ENCODE results near the gene LRRC75A. TPM values are rescaled to one million over a fixed set of nuclear protein-coding genes. Genes with fewer than 3 reads are reported as not detected.
A peak's percentile ranks its signal among the peaks of the same experiment; 100 is the strongest.

LRRC75A gene
- total RNA-seq, 1 experiment from 2014 or later, result 22.9 TPM

DNA sequence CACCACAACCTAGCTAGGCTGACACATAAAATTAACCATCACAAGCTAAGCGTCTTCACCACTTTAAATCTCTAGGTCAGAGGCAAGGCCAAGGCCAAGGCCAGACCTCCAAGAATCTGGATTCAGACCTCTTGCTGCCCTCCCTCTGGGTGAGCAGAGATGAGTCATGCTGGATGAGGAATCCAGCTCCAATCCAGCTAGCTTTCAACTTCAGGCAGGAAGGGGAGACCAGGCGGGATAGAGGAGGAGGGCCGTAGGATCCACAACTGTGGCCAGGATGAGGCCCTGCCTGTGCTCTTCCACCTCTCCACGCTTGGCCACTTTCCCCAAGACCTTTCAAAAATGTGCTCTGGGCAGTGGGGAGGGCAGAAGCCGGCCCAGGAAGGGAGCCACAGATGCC is 14.7 kb downstream of the LRRC75A start:
- ATAC-seq (peak; percentile 61), DNase-seq (ENCODE audit: low spot score) (no peak)
- TF ChIP-seq, protein P1, sequence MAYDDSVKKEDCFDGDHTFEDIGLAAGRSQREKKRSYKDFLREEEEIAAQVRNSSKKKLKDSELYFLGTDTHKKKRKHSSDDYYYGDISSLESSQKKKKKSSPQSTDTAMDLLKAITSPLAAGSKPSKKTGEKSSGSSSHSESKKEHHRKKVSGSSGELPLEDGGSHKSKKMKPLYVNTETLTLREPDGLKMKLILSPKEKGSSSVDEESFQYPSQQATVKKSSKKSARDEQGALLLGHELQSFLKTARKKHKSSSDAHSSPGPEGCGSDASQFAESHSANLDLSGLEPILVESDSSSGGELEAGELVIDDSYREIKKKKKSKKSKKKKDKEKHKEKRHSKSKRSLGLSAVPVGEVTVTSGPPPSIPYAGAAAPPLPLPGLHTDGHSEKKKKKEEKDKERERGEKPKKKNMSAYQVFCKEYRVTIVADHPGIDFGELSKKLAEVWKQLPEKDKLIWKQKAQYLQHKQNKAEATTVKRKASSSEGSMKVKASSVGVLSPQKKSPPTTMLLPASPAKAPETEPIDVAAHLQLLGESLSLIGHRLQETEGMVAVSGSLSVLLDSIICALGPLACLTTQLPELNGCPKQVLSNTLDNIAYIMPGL (CRISPR knock-in tag; IDR thresholded peaks at IDR 0.05), result no peak
- peak; percentile 89; the same call in 1 of the 2 replicates for TF ChIP-seq ZNF121 (CRISPR knock-in tag; IDR thresholded peaks at IDR 0.05)
- Mint-ChIP-seq H3K4me3 (no peak overlapping the region), H3K27ac (no peak overlapping the region; the same call in 1 of the 2 replicates), H3K4me1 (peaks cover 52% of the 10 kb centered on the region), H3K27me3 (ENCODE audit: low read depth) (no peaks in the 10 kb centered on the region), H3K9me3 (no peaks in the 10 kb centered on the region), H3K36me3 (no peaks in the 10 kb centered on the region; the same call in 1 of the 2 replicates)
- CTCF ChIA-PET, result interaction anchor here (1.3 to 1.7 kb wide), 4 partner anchors 16 to 44 kb away, joined by 3 to 7 read pairs (median 5); no protein-coding TSS in a partner anchor
- POLR2A ChIA-PET, result no interaction called here

DNA sequence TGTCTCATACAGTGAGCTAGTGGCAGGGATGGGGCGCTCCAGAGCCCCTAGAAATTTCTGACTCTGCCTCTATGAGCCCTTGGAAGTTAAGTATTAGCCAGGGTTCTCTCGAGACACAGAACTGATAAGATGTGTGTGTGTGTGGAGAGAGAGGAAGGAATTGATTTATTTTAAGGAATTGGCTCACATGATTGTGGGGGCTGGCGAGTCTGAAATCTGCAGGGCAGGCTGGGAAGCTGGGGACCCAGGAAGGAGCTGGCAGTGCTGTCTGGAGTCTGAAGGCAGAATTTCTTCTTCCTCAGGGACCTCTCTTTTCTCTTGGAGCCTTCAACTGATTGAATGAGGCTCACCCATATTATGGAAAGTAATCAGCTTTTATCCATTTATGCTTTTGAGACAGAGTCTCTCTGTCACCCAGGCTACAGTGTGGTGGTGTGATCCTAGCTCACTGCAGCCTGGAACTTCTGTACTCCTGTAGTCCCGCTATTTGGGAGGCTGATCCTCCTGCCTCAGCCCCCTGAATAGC is 16.8 kb downstream of the LRRC75A start:
- Mint-ChIP-seq H3K36me3 (no peaks in the 10 kb centered on the region; the same call in 1 of the 2 replicates), H3K4me3 (no peak overlapping the region), H3K4me1 (peaks cover 51% of the 10 kb centered on the region), H3K27ac (no peak overlapping the region), H3K9me3 (no peaks in the 10 kb centered on the region), H3K27me3 (ENCODE audit: low read depth) (no peaks in the 10 kb centered on the region)
- ChIA-PET CTCF (interaction anchor here (0.7 to 1.8 kb wide), 5 partner anchors 15 to 62 kb away, joined by 3 to 5 read pairs (median 3); partner anchors contain the start of gene LRRC75A), POLR2A (no interaction called here)
- no peak for ATAC-seq
- no peak for DNase-seq (ENCODE audit: low spot score)
- TF ChIP-seq, protein P2, sequence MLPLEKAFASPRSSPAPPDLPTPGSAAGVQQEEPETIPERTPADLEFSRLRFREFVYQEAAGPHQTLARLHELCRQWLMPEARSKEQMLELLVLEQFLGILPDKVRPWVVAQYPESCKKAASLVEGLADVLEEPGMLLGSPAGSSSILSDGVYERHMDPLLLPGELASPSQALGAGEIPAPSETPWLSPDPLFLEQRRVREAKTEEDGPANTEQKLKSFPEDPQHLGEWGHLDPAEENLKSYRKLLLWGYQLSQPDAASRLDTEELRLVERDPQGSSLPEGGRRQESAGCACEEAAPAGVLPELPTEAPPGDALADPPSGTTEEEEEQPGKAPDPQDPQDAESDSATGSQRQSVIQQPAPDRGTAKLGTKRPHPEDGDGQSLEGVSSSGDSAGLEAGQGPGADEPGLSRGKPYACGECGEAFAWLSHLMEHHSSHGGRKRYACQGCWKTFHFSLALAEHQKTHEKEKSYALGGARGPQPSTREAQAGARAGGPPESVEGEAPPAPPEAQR (CRISPR knock-in tag; IDR thresholded peaks at IDR 0.05), result no peak
- TF ChIP-seq, protein P1 (CRISPR knock-in tag; IDR thresholded peaks at IDR 0.05), result no peak
- TF ChIP-seq ZNF416 (CRISPR knock-in tag; IDR thresholded peaks at IDR 0.05), result no peak
- TF ChIP-seq, protein P3, sequence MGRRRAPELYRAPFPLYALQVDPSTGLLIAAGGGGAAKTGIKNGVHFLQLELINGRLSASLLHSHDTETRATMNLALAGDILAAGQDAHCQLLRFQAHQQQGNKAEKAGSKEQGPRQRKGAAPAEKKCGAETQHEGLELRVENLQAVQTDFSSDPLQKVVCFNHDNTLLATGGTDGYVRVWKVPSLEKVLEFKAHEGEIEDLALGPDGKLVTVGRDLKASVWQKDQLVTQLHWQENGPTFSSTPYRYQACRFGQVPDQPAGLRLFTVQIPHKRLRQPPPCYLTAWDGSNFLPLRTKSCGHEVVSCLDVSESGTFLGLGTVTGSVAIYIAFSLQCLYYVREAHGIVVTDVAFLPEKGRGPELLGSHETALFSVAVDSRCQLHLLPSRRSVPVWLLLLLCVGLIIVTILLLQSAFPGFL (CRISPR knock-in tag; IDR thresholded peaks at IDR 0.05; ENCODE audit: borderline replicate concordance), result no peak
- TF ChIP-seq, protein P4, sequence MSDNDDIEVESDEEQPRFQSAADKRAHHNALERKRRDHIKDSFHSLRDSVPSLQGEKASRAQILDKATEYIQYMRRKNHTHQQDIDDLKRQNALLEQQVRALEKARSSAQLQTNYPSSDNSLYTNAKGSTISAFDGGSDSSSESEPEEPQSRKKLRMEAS (CRISPR knock-in tag; IDR thresholded peaks at IDR 0.05), result no peak
- no peak for TF ChIP-seq ZNF232 (CRISPR knock-in tag; IDR thresholded peaks at IDR 0.05)
- TF ChIP-seq, protein P5, sequence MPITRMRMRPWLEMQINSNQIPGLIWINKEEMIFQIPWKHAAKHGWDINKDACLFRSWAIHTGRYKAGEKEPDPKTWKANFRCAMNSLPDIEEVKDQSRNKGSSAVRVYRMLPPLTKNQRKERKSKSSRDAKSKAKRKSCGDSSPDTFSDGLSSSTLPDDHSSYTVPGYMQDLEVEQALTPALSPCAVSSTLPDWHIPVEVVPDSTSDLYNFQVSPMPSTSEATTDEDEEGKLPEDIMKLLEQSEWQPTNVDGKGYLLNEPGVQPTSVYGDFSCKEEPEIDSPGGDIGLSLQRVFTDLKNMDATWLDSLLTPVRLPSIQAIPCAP (CRISPR knock-in tag; IDR thresholded peaks at IDR 0.05), result no peak
- TF ChIP-seq ZNF671 (CRISPR knock-in tag; IDR thresholded peaks at IDR 0.05), result no peak
- TF ChIP-seq, protein P6, sequence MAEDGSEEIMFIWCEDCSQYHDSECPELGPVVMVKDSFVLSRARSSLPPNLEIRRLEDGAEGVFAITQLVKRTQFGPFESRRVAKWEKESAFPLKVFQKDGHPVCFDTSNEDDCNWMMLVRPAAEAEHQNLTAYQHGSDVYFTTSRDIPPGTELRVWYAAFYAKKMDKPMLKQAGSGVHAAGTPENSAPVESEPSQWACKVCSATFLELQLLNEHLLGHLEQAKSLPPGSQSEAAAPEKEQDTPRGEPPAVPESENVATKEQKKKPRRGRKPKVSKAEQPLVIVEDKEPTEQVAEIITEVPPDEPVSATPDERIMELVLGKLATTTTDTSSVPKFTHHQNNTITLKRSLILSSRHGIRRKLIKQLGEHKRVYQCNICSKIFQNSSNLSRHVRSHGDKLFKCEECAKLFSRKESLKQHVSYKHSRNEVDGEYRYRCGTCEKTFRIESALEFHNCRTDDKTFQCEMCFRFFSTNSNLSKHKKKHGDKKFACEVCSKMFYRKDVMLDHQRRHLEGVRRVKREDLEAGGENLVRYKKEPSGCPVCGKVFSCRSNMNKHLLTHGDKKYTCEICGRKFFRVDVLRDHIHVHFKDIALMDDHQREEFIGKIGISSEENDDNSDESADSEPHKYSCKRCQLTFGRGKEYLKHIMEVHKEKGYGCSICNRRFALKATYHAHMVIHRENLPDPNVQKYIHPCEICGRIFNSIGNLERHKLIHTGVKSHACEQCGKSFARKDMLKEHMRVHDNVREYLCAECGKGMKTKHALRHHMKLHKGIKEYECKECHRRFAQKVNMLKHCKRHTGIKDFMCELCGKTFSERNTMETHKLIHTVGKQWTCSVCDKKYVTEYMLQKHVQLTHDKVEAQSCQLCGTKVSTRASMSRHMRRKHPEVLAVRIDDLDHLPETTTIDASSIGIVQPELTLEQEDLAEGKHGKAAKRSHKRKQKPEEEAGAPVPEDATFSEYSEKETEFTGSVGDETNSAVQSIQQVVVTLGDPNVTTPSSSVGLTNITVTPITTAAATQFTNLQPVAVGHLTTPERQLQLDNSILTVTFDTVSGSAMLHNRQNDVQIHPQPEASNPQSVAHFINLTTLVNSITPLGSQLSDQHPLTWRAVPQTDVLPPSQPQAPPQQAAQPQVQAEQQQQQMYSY (CRISPR knock-in tag; IDR thresholded peaks at IDR 0.05), result no peak
- TF ChIP-seq, protein P7, sequence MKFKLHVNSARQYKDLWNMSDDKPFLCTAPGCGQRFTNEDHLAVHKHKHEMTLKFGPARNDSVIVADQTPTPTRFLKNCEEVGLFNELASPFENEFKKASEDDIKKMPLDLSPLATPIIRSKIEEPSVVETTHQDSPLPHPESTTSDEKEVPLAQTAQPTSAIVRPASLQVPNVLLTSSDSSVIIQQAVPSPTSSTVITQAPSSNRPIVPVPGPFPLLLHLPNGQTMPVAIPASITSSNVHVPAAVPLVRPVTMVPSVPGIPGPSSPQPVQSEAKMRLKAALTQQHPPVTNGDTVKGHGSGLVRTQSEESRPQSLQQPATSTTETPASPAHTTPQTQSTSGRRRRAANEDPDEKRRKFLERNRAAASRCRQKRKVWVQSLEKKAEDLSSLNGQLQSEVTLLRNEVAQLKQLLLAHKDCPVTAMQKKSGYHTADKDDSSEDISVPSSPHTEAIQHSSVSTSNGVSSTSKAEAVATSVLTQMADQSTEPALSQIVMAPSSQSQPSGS (CRISPR knock-in tag; IDR thresholded peaks at IDR 0.05; ENCODE audit: borderline replicate concordance, low read depth), result no peak
- TF ChIP-seq PRRX2 (CRISPR knock-in tag; IDR thresholded peaks at IDR 0.05), result no peak
- TF ChIP-seq ZNF138 (CRISPR knock-in tag; conservative IDR thresholded peaks at IDR 0.05), result no peak
- no peak for TF ChIP-seq FOXJ3 (CRISPR knock-in tag; IDR thresholded peaks at IDR 0.05; ENCODE audit: borderline replicate concordance)
- TF ChIP-seq, protein P8, sequence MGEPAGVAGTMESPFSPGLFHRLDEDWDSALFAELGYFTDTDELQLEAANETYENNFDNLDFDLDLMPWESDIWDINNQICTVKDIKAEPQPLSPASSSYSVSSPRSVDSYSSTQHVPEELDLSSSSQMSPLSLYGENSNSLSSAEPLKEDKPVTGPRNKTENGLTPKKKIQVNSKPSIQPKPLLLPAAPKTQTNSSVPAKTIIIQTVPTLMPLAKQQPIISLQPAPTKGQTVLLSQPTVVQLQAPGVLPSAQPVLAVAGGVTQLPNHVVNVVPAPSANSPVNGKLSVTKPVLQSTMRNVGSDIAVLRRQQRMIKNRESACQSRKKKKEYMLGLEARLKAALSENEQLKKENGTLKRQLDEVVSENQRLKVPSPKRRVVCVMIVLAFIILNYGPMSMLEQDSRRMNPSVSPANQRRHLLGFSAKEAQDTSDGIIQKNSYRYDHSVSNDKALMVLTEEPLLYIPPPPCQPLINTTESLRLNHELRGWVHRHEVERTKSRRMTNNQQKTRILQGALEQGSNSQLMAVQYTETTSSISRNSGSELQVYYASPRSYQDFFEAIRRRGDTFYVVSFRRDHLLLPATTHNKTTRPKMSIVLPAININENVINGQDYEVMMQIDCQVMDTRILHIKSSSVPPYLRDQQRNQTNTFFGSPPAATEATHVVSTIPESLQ (CRISPR knock-in tag; IDR thresholded peaks at IDR 0.05), result no peak
- TF ChIP-seq, protein P9, sequence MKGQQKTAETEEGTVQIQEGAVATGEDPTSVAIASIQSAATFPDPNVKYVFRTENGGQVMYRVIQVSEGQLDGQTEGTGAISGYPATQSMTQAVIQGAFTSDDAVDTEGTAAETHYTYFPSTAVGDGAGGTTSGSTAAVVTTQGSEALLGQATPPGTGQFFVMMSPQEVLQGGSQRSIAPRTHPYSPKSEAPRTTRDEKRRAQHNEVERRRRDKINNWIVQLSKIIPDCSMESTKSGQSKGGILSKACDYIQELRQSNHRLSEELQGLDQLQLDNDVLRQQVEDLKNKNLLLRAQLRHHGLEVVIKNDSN (CRISPR knock-in tag; IDR thresholded peaks at IDR 0.05), result no peak
- no peak for TF ChIP-seq ATF1 (CRISPR knock-in tag; IDR thresholded peaks at IDR 0.05)
- no peak for TF ChIP-seq SP1 (CRISPR knock-in tag; conservative IDR thresholded peaks at IDR 0.05)
